ENCODE measurements around the gene TSPAN18. TPM values are rescaled to one million over a fixed set of nuclear protein-coding genes. Genes with fewer than 3 reads are reported as not detected.

The TSPAN18 gene
- total and polyA plus RNA-seq, 2 experiments from 2014 or later = 6.0 to 10.6 TPM

GRCh38 chr11:44854086-44854485 lies 127.3 kb downstream of the TSPAN18 start:
- no peaks in the 10 kb centered on the region for H3K27me3 ChIP-seq (ENCODE audit: insufficient read depth)
- no peaks in the 10 kb centered on the region for H3F3A ChIP-seq (replicated peaks; ENCODE audit: low read depth)
- Mint-ChIP-seq H3K4me1 (peaks cover 40% of the 10 kb centered on the region), H3K36me3 (ENCODE audit: low read depth) (no peaks in the 10 kb centered on the region; the same call in 2 of the 3 replicates), H3K4me3 (no peak overlapping the region), H3K27ac (no peak overlapping the region), H3K9me3 (no peaks in the 10 kb centered on the region), H3K27me3 (ENCODE audit: insufficient read depth, low read depth, poor library complexity) (peaks cover 7% of the 10 kb centered on the region)
- no peak overlapping the region for H3K4me2 ChIP-seq
- no peaks in the 10 kb centered on the region for H3K36me3 ChIP-seq (ENCODE audit: insufficient read depth)
- TF ChIP-seq ZNF331 (CRISPR knock-in tag; IDR thresholded peaks at IDR 0.05; ENCODE audit: low read depth) = no peak
- no peak for TF ChIP-seq STAT1 (IDR thresholded peaks at IDR 0.05; ENCODE audit: unreplicated experiment)
- no peak for TF ChIP-seq JUNB (IDR thresholded peaks at IDR 0.05; ENCODE audit: unreplicated experiment)
- no peak for TF ChIP-seq EZH2phosphoT487 (IDR thresholded peaks at IDR 0.05; ENCODE audit: unreplicated experiment)
- TF ChIP-seq REST (IDR thresholded peaks at IDR 0.05; ENCODE audit: unreplicated experiment) = no peak
- TF ChIP-seq ETS1 (IDR thresholded peaks at IDR 0.05) = no peak
- TF ChIP-seq CREB1 (CRISPR knock-in tag; IDR thresholded peaks at IDR 0.05; ENCODE audit: low read depth) = no peak
- TF ChIP-seq NANOG (IDR thresholded peaks at IDR 0.05; ENCODE audit: borderline replicate concordance) = no peak
- no peak for TF ChIP-seq CTCF (conservative IDR thresholded peaks at IDR 0.05; ENCODE audit: low read depth in 2 of 2)
- no peak for TF ChIP-seq ZNF114 (CRISPR knock-in tag; IDR thresholded peaks at IDR 0.05)
- no peak for TF ChIP-seq POLR2AphosphoS5 (IDR thresholded peaks at IDR 0.05; ENCODE audit: low read depth)
- TF ChIP-seq EZH2 (IDR thresholded peaks at IDR 0.05; ENCODE audit: low read depth, unreplicated experiment) = no peak
- no peak for TF ChIP-seq ZNF462 (CRISPR knock-in tag; IDR thresholded peaks at IDR 0.05)
- no peak for DNase-seq (ENCODE audit: low spot score)
- peaks cover 11% of the 10 kb centered on the region for H3K4me1 ChIP-seq (ENCODE audit: insufficient read depth)
- H3K79me2 ChIP-seq (replicated peaks; ENCODE audit: insufficient read depth) = no peaks in the 10 kb centered on the region
- peak; percentile 25 for ATAC-seq
- no peaks in the 10 kb centered on the region for H4K20me1 ChIP-seq (replicated peaks; ENCODE audit: insufficient read depth)
- no peak overlapping the region for H3K27ac ChIP-seq (ENCODE audit: low read depth)
- H2AFZ ChIP-seq = no peak overlapping the region
- no peaks in the 10 kb centered on the region for H3K9me2 ChIP-seq (ENCODE audit: insufficient read depth)
- H3K4me3 ChIP-seq = no peak overlapping the region

Measured in GM23338 (cell line).